T-helper 22 cell (primary cell): Measurements from ENCODE around the gene SLC46A3.
"Not testable (repeated sequence)": the region's sequence is repeated elsewhere in the genome, so short reads cannot be mapped to it uniquely, and the experiment has no call there.

ENCODE experiments used
- DNase-seq: peaks from one replicate; pipeline ENCODE4 v3.0.0-alpha.2; 2020; ENCODE audit warnings: low read depth

The SLC46A3 gene

DNA sequence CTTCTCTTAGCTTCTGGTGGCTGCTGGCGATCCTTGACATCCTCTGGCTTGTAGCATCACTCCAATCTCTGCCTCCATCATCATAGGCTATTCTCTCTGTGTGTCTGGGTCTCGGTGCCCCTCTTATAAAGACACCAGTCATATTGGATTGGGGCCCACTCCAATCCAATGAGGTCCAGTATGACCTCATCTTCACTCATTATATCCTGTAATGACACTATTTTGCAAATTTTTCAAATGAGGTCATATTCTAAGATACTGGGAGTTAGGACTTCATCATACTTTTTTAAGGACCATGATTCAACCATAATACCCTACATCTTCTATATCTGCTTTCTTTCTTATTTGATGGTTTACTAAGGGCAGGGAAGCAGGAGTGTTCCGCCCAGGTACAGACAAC is 12.0 kb upstream of the SLC46A3 start:
- DNase-seq, result no peak

DNA sequence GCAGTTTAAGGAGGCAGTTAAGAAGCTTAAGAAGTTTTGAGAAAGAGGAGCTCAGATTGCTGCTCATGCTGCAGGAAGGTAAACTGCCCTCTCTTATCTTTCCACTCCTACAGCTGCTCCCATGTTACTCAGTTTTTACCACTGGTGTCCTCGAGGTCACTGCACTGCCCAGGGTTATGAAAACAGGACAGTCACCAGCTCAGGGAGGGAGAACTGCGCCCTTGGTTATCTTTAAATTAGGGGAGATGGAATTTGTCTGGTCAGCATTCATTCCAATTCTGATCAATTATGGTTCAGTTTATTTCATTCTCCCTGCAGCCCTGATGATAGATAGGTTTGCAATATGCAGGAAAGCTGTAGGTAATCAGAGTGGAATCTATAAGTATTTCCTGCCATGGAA is 10.8 kb upstream of the SLC46A3 start:
- DNase-seq, result no peak

DNA sequence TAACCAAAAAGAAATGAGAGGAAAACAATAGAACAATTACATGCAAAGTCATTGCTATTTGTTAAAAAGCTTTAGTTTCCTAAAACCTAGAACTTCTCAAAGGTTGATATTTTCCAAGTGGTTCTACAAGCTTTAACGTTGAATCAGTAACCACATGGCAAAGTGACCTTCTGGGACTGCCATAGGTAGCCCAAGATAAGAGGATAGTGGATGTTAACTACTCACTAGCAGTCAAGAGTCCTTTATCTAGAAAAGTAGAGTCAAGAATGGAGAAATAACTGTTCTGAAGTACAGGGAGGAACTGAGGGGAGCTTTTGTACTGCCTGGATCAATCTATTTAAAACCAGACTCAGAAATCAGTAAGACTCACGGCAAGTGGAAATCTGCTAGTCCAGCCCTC is 9.9 kb upstream of the SLC46A3 start:
- DNase-seq, result no peak

DNA sequence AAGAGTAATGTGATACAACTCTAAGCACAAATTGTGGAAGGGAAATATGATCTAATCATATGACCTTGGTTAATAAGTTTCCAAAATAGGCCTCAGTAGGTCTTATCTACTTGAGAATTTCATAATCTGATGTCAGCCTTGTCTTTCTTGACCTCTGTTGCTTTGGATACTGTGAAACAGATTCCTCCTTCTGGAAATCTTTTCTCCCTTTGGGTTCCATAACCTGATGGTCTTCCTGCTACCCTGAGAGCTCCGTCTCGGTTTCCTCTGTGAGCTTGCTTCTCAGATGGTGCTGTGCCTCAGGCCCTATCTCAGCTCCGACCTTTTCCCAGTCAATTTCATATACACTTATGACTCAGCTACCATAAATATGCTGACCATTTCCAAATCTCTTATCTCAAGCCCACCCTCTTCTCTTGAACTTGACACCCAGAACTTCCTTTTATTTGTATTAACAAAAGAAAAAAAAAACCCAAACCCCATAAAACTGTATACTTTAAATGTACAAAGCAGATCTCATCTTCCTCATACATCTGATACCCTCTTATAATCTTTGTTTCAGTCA is 6.4 kb upstream of the SLC46A3 start:
- no peak for DNase-seq

DNA sequence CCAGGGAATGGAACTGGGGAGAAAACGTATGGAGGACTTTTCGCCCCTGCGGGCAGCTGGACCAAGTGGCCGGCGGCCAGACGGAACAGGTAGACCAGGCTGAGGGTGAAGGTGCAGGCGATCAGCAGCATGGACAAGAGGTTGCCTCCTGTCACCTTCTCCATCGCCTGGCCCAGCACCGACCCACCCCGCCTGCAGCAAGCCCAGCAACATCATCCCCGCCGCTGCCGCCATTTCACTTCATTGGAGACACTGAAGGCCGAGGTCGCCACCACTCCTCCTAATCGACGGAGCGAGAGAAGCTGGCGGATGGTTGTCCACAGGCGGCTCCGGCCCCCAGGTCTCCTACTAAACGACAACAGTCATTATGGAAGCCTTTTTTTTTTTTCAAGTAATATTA is 5.0 kb upstream of the SLC46A3 start:
- DNase-seq, result no peak

DNA sequence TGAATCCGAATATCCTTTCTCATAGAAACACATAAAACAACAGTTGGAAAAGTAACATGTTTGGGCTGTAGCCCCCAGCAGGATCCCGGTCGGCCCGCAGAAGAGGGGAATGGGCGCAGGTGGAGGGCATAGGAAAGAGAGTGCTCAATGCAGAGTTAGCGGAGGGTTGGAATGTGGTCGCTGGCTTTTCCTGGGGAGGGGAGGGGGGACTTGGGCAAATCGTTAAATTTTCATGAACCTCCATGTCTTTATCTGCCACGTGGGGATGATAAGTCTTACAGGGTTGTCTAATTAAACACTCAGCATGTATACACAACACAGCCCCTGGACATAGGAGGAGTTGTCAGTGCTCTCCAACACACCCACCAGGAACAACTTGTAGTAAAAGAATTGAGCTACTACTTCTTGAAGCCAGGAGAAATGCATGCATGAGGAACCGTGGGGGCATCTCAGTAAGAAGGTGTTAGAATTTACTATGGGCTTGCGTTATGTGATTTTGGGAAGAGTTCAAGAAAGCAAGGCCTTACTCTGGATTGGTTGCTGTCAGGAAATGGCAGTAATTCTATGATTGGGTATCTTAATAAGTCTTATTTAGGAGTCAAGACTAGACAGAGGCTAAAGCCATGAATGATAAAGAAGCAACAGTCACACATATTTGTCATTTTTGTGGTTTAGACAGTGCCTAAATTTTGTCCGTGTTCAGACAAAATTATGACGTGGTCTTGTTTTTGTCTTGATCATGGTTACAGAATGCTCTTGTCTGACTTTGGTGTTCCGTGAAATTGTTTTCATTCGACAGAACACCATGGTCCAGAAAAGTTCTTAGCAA is 671 bp upstream of the SLC46A3 start:
- no peak for DNase-seq

DNA sequence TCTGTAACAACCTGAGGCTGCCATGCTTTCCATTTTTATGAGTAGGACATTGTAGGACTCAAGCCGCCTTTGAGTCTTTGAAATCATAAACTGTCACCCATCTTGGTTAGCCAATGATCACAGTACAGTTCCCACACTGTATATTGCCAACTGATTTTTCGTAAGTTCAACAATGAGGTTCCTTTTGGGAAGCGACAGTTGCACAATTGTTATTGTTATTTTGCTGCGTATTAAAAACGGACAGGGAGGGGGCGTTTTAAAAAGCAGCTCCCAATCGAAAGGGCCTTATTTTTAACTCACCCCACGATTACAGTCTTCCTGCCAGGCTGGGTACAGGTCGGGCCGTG is 601 bp downstream of the SLC46A3 start:
- DNase-seq, result no peak

DNA sequence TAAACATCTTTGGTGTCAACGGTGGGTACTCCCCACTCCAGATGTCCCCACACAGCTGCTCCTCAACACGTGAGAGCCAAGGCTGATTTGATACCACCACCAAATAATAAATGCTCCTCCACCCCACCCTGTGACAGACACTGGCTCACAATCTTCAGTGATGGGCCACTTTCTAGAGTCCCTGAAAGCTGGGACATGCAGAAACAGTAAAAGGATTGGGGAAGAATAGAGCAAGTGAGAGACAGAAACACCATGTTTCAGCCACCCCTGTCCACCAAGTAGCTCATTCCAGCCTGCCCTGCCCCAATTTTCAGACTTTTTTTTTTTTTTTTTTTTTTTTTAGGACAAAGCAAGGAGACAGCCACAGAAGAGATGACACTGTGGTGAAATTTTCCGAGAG is 1.6 kb downstream of the SLC46A3 start:
- no peak for DNase-seq

DNA sequence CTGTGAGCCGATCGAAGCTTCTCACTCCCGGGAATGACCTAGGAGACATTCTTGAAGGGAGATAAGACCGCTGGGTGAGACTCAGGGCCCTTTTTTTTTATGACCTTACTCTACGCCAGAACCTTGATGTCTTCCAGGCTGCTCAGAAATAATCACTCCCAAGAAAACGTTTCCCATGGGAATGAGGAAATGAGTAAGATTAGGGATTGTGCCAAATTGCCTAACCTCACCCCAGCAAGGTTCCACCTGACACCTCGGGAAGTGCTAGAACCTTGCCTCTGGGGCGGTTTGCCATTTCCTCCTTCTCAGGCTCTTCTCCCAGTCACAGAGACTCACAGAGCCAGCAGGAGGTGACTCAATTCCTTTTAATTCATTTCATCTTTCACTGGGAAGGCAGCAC is 2.3 kb downstream of the SLC46A3 start:
- DNase-seq, result no peak

DNA sequence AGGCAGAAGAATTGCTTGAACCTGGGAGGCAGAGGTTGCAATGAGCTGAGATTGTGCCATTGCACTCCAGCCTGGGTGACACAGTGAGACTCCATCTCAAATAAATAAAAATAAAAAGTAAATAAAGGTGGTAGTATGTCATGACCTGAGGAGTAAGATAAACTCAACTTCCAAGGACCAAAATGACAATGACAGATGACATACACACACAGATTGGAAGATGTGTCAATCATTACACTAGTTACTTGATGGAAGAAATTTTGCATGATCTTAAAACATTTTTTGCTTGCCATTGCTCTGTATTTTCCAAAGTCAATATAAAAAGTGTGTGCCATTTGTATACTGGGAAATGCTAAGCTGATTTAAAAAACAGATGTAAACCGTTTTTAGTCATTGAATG is 4.1 kb downstream of the SLC46A3 start:
- no peak for DNase-seq

DNA sequence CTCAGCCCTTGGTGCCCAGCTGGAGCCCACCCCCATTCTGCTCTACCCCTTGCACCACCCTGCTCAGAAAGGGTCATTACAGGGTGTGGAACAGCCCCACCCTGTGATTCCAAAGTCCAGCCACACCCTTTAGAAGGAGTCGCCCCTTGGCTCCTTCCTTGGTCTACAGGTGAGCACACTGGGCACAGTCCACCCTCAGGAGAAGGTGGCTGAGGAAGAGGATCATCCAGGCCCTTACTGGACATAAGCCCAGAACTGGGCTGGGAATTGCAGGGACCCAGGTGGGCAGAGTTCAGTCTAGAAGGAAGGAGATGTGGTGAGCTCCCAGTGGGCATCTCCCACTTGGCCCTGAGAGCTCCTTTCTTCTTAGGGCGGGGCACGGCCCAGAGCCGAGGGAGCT is 8.6 kb downstream of the SLC46A3 start:
- no peak for DNase-seq

DNA sequence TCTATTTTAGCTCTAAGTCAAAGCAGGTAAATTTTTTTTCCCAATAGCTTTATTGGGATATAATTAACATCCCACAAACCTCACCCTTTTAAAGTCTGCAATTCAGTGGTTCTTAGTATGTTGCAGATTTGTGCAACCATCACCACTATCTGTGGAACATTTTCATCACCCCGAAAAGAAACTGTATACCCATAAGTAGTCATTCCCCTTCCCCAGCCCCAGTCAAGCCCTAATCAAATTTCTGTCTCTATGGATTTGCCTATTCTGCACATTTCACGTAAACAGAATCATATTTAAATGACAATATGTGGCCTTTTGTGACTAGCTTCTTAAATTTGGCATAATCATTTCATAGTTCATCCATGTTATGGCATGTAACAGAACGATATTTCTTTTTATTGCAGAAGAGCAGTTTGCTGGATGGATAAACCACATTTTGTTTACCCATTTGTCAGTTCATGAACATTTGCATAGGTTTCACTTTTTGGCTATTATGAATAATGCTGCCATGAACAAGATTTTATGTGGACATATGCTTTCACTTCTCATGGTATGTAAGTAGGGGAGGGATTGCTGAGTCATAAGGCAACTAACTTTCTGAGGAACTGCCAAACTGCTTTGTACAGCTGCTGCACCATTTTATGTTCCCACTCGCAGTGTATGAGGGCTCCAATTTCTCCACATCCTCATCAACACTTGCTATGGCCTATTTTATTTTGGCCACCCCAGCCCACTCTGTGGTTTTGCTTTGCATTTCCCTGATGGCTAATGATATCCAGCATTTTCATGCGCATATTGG is 10.9 kb downstream of the SLC46A3 start:
- DNase-seq, result no peak

DNA sequence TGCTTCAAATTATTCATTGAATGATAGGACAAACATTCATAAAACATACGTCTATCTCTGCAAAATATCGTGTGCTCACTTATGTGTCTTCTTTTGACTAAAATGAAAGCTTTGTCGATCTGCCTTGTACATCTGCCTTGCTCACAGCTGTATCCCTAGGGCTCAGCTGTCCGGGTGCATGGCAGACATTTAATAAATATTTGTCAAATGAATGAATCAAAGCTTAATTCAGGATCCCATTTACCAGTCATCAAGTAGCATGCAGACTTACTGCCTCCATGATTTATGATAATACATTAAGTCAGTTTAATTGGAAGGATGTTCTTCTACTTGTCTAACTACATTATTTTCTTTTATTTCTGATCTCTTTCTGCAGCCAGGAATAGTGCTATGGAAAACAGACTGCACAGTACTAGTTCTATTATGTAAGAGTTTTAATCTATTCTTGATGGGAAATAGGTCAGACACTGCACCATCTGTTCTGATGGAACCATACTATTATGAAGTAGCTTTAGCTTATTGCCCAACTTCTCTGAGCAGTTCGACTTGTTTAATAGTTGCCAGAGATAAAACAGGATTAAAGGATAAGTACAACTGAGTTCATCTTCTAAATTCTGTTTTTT is 13.2 kb downstream of the SLC46A3 start:
- DNase-seq, result no peak

DNA sequence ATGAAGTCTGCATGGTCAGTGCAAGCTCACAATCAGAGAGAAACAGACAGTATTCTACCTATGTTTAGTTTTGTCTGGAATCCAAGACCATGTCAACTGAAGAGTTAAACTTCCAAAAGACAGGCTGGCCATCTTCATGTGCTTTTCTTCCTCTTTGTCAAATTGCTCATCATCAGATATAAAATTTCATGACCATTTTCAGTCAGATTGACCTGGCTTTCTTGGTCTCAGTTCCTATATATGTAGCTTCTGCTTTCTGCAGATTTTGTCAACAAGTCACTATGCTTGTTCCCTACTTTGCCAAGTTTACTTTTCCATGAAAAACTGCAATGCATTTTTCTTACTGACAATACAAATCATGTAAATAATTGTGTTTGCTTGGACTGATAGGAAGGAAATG is 13.9 kb downstream of the SLC46A3 start:
- no peak for DNase-seq

DNA sequence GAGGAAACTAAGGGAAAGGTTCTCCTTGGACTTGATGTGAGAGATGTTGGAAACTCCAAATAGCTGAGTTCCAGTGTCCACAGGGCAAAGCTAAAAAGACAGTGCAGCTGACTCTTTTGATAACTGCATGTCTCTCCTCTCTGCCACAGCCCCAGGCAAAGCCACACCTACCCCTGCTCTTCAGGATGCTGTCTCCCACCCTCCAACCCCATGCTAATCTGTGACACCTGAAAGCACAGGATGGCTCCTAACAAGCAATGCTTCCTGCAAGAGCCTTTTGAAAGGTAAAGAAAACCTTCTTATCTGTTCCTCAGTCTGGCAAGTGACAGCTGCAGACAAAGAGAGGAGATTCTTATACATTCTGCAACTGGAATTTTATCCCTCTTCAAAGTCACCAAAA is 14.5 kb downstream of the SLC46A3 start:
- DNase-seq, result no peak

DNA sequence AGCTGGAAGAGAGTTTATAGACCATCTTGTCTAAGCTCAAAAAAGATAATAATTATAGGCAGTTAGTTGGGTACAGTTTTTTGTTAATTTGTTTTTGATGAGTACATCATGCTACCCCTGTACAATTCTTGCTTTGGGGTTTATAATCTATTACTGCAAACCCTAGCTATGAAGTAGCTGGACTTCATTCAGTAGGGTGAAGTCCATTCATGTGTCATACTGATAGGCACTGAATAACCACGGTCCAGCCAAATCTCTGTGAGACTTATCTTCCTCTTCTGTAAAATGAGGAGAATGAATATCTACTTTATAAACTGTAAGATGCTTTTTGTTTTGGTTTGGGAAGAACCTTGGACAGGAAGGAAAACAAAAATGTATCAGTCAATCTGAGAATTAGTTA is 19.5 kb downstream of the SLC46A3 start:
- DNase-seq, result no peak

DNA sequence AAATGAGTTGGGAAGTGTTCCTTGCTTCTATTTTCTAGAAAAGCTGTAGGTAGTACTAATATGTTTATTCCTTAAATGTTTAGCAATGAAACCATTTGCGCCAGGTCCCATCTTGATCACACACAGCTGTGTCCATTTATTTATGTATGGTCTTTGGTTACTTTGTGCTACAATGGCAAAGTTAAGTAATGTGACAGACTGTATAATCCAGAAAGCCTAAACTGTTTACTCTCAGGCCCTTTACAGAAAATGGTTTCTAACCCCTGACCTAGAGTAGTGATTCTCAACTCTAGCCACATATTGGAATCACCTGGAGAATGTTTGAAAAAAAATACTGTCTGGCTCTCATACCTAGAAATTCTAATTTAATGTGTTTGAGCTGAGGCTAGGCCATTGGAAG is 21.3 kb downstream of the SLC46A3 start:
- no peak for DNase-seq

DNA sequence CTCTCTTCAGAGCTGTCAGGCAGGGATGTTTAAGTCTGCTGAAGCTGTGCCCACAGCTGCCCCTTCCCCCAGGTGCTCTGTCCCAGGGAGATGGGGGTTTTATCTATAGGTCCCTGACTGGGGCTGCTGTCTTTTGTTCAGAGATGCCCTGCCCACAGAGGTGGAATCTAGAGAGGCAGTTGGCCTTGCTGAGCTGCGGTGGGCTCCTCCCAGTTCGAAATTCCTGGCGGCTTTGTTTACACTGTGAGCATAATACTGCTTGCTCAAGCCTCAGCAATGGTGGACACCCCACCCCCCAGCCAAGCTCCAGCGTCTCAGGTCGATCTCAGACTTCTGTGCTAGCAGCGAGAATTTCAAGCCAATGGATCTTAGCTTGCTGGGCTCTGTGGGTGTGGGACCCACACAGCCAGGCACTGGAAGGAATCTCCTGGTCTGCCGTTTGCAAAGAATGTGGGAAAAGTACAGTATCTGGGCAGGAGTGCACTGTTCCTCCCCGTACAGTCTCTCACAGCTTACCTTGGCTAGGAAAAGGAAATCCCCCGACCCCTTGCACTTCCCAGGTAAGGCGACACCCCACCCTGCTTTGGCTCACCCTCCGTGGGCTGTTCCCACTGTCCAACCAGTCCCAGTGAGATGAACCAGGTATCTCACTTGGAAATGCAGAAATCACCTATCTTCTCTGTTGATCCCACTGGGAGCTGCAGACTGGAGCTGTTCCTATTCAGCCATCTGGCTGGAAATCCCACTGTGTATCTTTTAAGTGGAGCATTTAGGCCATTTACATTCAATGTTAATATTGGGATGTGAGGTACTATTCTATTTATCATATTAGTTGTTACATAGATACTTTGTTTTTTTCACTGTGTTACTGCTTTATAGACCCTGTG is 24.9 kb downstream of the SLC46A3 start:
- not testable (repeated sequence) for DNase-seq

DNA sequence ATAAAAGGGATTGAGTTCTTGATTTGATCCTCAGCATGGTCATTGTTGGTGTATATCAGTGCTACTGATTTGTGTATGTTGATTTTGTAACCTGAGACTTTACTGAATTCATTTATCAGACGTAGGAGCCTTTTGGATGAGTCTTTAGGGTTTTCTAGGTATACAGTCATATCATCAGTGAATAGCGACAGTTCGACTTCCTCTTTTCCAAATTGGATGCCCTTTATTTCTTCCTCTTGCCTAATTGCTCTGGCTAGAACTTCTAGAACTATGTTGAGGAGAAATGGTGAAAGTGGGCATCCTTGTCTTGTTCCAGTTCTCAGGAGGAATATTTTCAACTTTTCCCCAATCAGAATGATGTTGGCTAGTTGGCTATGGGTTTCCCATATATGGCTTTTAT is 32.9 kb downstream of the SLC46A3 start:
- DNase-seq, result no peak

DNA sequence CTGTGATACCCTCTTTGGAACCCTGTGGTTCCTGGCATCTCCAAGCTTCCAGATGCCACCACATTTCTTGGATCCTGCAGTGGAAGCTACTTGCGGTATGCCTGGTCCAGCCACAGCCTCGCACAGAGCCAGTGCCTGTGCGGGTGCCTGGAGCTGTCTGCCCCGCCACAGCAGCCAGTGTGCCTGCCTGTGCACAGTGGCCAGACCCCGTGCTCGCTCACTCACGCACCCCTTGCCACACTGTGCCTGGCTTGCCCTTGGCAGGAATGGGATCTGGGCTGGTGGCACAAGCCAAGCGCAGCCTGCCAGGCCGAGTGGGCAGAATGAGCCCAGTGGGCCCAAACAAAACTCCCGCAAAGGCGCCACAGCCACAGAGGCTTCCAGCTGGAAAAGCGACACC is 33.7 kb downstream of the SLC46A3 start:
- no peak for DNase-seq

DNA sequence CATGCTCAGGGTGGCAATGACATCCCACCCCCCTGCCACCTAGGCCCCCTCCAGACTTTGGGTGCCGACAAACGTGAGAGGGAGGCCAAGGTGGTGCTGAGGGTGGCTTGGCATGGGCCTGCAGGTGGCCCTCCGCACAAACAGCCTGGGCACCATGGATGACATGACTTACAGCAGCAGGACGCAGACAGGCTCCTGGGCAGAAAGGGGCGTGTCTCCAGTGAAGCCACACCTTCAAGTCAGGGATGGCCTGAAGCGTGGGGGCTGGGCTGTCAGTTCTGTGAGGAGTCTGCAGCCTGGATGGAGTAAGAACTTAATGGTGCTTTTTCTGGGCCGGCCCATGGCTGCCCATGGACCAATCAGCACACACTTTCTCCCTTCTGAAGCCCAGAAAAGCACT is 34.5 kb downstream of the SLC46A3 start:
- DNase-seq, result no peak

DNA sequence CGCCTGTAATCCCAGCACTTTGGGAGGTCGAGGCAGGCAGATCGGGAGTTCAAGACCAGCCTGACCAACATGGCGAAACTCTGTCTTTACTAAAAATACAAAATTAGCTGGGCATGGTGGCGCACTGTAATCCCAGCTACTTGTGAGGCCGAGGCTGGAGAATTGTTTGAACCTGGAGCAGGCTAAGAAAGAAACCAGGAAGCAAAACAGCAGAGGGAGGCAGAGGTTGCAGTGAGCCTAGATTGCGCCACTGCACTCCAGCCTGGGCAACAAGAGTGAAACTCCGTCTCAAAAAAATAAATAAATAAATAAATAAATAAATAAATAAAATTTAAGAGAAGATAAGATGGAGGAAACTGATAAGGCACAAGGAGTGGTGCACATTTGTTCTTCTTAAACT is 35.6 kb downstream of the SLC46A3 start:
- DNase-seq, result not testable (repeated sequence)
